HFFc6 (cell line): Measurements from ENCODE around the gene RGPD5. TPM values are rescaled to one million over a fixed set of nuclear protein-coding genes. Genes with fewer than 3 reads are reported as not detected.
"Not testable (repeated sequence)": the region's sequence is repeated elsewhere in the genome, so short reads cannot be mapped to it uniquely, and the experiment has no call there.

ENCODE experiments used
- DNase-seq: peaks from one replicate; pipeline ENCODE4 v3.0.0-alpha.2; 2018
- H3K27ac Mint-ChIP-seq: 2 replicates; pipeline ENCODE4 v1.8.0; 2020; ENCODE audit warnings: mild to moderate bottlenecking, mixed read lengths
- H3K27me3 Mint-ChIP-seq: 2 replicates; pipeline ENCODE4 v1.8.0; 2021; ENCODE audit warnings: mild to moderate bottlenecking, moderate library complexity, mixed read lengths; ENCODE audit not compliant: insufficient read depth
- H3K36me3 Mint-ChIP-seq: 2 replicates; pipeline ENCODE4 v1.8.0; 2021; ENCODE audit warnings: low read depth, mixed read lengths
- H3K4me1 Mint-ChIP-seq: 2 replicates; pipeline ENCODE4 v1.8.0; 2020; ENCODE audit warnings: low read depth, mixed read lengths
- H3K4me3 Mint-ChIP-seq: 2 replicates; pipeline ENCODE4 v1.8.0; 2020; ENCODE audit warnings: mild to moderate bottlenecking, moderate library complexity, mixed read lengths
- H3K9me3 Mint-ChIP-seq: 2 replicates; pipeline ENCODE4 v1.8.0; 2020; ENCODE audit warnings: mild to moderate bottlenecking, mixed read lengths
- total RNA-seq, 6 experiments: library from RNA; stranded (reverse); fragmentation: NEBNext Ultra II Directional; extraction: Animal tissue kit (Norgen Biotek cat#: 25700); gene quantifications; 2 replicates in 1 of 6; 3 replicates in 5 of 6; pipeline ENCODE4 v1.2.3, GENCODE V29; 2021

RGPD5 gene
- total RNA-seq, 6 experiments from 2014 or later: 14.5 to 22.4 (median 17.4) TPM

- not testable (repeated sequence) for H3K4me1 Mint-ChIP-seq, H3K36me3 Mint-ChIP-seq, H3K27me3 Mint-ChIP-seq, DNase-seq, H3K4me3 Mint-ChIP-seq, H3K9me3 Mint-ChIP-seq, H3K27ac Mint-ChIP-seq
Measured at GRCh38 chr2:109791530-109792279, 2.4 kb upstream of the RGPD5 start.

DNA sequence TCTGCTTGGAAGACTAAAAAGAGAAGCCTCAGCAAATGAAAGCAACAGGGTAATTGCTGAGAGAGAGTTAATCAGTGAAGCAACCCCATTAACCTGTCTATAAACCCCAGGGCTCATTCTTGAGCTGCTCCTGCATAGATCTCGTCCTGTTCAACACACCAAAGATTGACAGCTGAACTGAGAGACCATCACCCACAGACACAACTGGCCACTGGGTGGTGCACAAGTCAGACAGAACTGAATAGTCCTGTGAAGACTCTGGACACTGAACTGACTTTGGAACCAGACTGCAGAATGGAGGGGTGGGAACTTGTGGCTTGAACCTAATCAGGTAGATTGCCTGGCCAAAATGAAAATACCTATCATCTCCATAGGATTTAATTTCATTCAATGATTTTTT is 1.4 kb upstream of the RGPD5 start:
- H3K4me3 Mint-ChIP-seq, DNase-seq, H3K4me1 Mint-ChIP-seq, H3K27me3 Mint-ChIP-seq, H3K27ac Mint-ChIP-seq, H3K36me3 Mint-ChIP-seq, H3K9me3 Mint-ChIP-seq: not testable (repeated sequence)

GRCh38 chr2:109871129-109871751 is 77.1 kb downstream of the RGPD5 start:
- H3K27ac Mint-ChIP-seq, H3K4me3 Mint-ChIP-seq, H3K9me3 Mint-ChIP-seq, H3K36me3 Mint-ChIP-seq, DNase-seq, H3K4me1 Mint-ChIP-seq, H3K27me3 Mint-ChIP-seq: not testable (repeated sequence)

GRCh38 chr2:109876625-109877024 is 82.5 kb downstream of the RGPD5 start:
- H3K36me3 Mint-ChIP-seq, DNase-seq, H3K4me1 Mint-ChIP-seq, H3K9me3 Mint-ChIP-seq, H3K4me3 Mint-ChIP-seq, H3K27ac Mint-ChIP-seq, H3K27me3 Mint-ChIP-seq: not testable (repeated sequence)

DNA sequence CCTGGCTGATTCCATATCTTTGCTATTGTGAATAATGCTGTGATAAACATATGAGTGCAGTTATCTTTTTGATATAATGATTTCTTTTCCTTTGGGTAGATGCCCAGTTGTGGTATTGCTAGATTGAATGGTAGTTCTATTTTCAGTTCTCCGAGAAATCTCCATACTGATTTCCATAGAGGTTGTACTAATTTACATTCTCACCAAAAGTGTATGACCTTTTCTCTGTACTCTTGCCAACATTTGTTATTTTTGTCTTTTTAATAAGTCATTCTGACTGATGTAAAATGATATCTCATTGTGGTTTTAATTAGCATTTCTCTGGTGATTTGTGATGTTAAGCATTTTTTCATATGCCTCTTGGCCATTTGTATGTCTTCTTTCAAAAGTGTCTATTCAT is 88.0 kb downstream of the RGPD5 start:
- not testable (repeated sequence) for H3K4me3 Mint-ChIP-seq, H3K27ac Mint-ChIP-seq, H3K4me1 Mint-ChIP-seq, DNase-seq, H3K36me3 Mint-ChIP-seq, H3K27me3 Mint-ChIP-seq, H3K9me3 Mint-ChIP-seq

- not testable (repeated sequence) for H3K27ac Mint-ChIP-seq, H3K4me1 Mint-ChIP-seq, DNase-seq, H3K9me3 Mint-ChIP-seq, H3K27me3 Mint-ChIP-seq, H3K4me3 Mint-ChIP-seq, H3K36me3 Mint-ChIP-seq
Measured at GRCh38 chr2:109888414-109888813, 94.3 kb downstream of the RGPD5 start.

- H3K27ac Mint-ChIP-seq, H3K9me3 Mint-ChIP-seq, H3K4me1 Mint-ChIP-seq, H3K27me3 Mint-ChIP-seq, H3K4me3 Mint-ChIP-seq, H3K36me3 Mint-ChIP-seq, DNase-seq: not testable (repeated sequence)
Measured at GRCh38 chr2:109889909-109890308, 95.8 kb downstream of the RGPD5 start.

DNA sequence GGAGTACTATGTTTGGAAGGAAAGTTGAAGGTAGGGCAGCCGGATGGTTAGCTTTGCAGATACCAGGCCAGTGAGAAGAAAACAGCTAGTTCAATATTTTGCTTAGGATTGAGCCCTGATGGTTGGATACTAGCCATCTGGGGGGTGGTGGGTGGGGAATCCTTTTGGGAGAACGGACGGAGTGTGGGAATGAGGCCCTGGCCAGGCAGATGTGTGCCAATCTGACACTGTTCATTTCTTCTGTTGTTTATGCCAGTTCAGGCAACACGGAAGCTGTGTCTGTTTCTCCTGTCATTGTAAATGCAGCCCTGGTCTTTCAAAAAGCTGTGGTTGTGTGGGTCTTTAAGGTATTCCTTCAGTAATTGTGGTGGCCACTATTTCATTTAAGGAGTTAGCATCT is 96.9 kb downstream of the RGPD5 start:
- not testable (repeated sequence) for DNase-seq, H3K27me3 Mint-ChIP-seq, H3K36me3 Mint-ChIP-seq, H3K4me1 Mint-ChIP-seq, H3K4me3 Mint-ChIP-seq, H3K27ac Mint-ChIP-seq, H3K9me3 Mint-ChIP-seq

GRCh38 chr2:109893736-109894135 is 99.6 kb downstream of the RGPD5 start:
- H3K4me1 Mint-ChIP-seq, DNase-seq, H3K27ac Mint-ChIP-seq, H3K4me3 Mint-ChIP-seq, H3K9me3 Mint-ChIP-seq, H3K27me3 Mint-ChIP-seq, H3K36me3 Mint-ChIP-seq: not testable (repeated sequence)

GRCh38 chr2:109894141-109894540 is 100.0 kb downstream of the RGPD5 start:
- H3K4me3 Mint-ChIP-seq, H3K27me3 Mint-ChIP-seq, H3K27ac Mint-ChIP-seq, H3K4me1 Mint-ChIP-seq, H3K9me3 Mint-ChIP-seq, H3K36me3 Mint-ChIP-seq, DNase-seq: not testable (repeated sequence)

GRCh38 chr2:109895090-109895869 is 101.2 kb downstream of the RGPD5 start:
- not testable (repeated sequence) for DNase-seq, H3K27me3 Mint-ChIP-seq, H3K9me3 Mint-ChIP-seq, H3K27ac Mint-ChIP-seq, H3K4me1 Mint-ChIP-seq, H3K36me3 Mint-ChIP-seq, H3K4me3 Mint-ChIP-seq

DNA sequence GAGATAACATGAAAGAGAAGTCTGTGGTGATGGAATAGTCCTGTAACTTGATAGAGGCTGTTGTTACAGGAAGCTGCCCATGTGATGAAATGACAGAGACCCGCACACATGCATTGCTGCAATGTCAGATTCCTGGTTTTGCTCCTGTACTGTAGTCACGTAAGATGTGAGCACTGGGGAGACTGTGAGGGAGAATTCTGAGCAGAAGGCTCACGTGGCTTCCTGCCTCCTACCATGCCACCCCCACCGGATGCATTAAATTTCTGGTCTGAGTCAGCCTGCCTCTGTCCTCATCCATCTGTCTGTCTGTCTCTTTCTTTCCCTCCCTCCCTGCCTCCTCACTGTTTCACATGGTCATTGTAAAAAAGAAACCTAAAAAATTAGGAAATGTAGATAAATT is 102.1 kb downstream of the RGPD5 start:
- not testable (repeated sequence) for H3K9me3 Mint-ChIP-seq, H3K36me3 Mint-ChIP-seq, H3K4me3 Mint-ChIP-seq, DNase-seq, H3K27me3 Mint-ChIP-seq, H3K4me1 Mint-ChIP-seq, H3K27ac Mint-ChIP-seq

DNA sequence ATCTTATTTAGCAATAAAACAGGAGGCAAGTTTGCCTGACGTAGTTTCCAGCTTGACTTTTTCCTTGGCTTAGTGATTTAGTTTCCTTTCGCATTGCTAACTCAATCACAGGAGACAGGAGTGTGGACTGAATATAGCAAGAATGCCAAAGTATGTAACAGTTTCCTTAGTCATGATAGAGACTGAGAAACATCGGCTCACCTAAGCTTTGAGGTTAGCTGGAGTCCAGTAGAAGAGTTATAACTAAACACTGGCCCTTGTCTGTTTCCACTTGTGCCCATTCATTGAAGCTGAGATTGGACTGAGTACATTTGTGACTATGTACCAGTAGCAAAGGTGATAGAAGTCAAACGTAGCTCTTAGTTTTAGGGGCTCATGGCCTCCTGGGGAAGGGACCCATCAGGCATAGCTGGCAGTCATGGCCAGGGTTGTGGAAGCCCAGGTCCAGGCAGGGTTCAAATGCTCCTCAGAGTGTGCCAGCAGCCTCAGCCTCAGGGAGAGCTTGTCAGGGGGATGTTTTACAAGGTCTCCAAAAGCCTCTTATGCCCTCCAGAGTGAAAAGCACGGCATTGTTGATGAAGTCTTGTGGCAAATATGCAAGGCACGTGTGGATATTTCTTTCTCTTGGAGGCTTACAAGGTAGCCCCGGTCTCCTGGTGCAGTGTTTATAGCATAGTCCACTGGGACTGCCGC is 103.8 kb downstream of the RGPD5 start:
- not testable (repeated sequence) for H3K9me3 Mint-ChIP-seq, H3K27ac Mint-ChIP-seq, H3K4me1 Mint-ChIP-seq, H3K4me3 Mint-ChIP-seq, H3K27me3 Mint-ChIP-seq, H3K36me3 Mint-ChIP-seq, DNase-seq
